H9 (cell line): ENCODE results near the gene HNRNPA3. TPM values are rescaled to one million over a fixed set of nuclear protein-coding genes. Genes with fewer than 3 reads are reported as not detected.

Source experiments
- DNase-seq: peaks from one replicate; pipeline ENCODE4 v3.0.0-alpha.2; 2017
- H2AFZ ChIP-seq: one replicate; pipeline ENCODE4 v1.6.1; 2013; ENCODE audit warnings: mild to moderate bottlenecking, low read length, control low read depth, moderate library complexity
- H2AK5ac ChIP-seq: 2 replicates; pipeline ENCODE4 v1.6.1; 2013; ENCODE audit warnings: low read length, control low read depth, mixed read lengths; ENCODE audit not compliant: insufficient read length
- H2BK120ac ChIP-seq: one replicate; pipeline ENCODE4 v1.6.1; 2013; ENCODE audit warnings: low read depth, mild to moderate bottlenecking, low read length, control low read depth, inconsistent platforms; ENCODE audit not compliant: poor library complexity, severe bottlenecking
- H2BK12ac ChIP-seq: 2 replicates; pipeline ENCODE4 v1.6.1; 2013; ENCODE audit warnings: low read length, control low read depth, mixed read lengths, low read depth; ENCODE audit not compliant: insufficient read length
- H2BK15ac ChIP-seq: 2 replicates; pipeline ENCODE4 v1.6.1; 2013; ENCODE audit warnings: low read depth, low read length, control low read depth
- H2BK20ac ChIP-seq: one replicate; pipeline ENCODE4 v1.6.1; 2013; ENCODE audit warnings: low read depth, mild to moderate bottlenecking, low read length, control low read depth, inconsistent platforms; ENCODE audit not compliant: poor library complexity, severe bottlenecking
- H2BK5ac ChIP-seq: 2 replicates; pipeline ENCODE4 v1.6.1; 2013; ENCODE audit warnings: low read length, control low read depth, mixed read lengths; ENCODE audit not compliant: insufficient read length
- H3K14ac ChIP-seq: 2 replicates; pipeline ENCODE4 v1.6.1; 2013; ENCODE audit warnings: low read length, control low read depth; ENCODE audit not compliant: insufficient read depth
- H3K18ac ChIP-seq: 2 replicates; pipeline ENCODE4 v1.6.1; 2013; ENCODE audit warnings: low read depth, mild to moderate bottlenecking, mixed read lengths, low read length, control low read depth; ENCODE audit not compliant: insufficient read length
- H3K23ac ChIP-seq: 2 replicates; pipeline ENCODE4 v1.6.1; 2013; ENCODE audit warnings: low read length, control low read depth, mixed read lengths, low read depth; ENCODE audit not compliant: insufficient read length
- H3K23me2 ChIP-seq: 2 replicates; pipeline ENCODE4 v1.6.1; 2013; ENCODE audit warnings: low read depth, mild to moderate bottlenecking, mixed read lengths, low read length, control low read depth; ENCODE audit not compliant: insufficient read length, poor library complexity, severe bottlenecking
- H3K27ac ChIP-seq: 2 replicates; pipeline ENCODE4 v1.5.1; 2013; ENCODE audit warnings: low read length, control low read depth, mixed read lengths, low read depth; ENCODE audit not compliant: insufficient read length
- H3K27me3 ChIP-seq: 2 replicates; pipeline ENCODE4 v1.6.1; 2013; ENCODE audit warnings: low read length, control low read depth, inconsistent platforms; ENCODE audit not compliant: insufficient read depth
- H3K4ac ChIP-seq: 2 replicates; pipeline ENCODE4 v1.6.1; 2013; ENCODE audit warnings: low read depth, mild to moderate bottlenecking, control low read depth, inconsistent platforms, low read length, moderate library complexity
- H3K4me1 ChIP-seq: 2 replicates; pipeline ENCODE4 v1.6.1; 2013; ENCODE audit warnings: low read length, control low read depth, inconsistent platforms; ENCODE audit not compliant: insufficient read depth
- H3K4me2 ChIP-seq: 2 replicates; pipeline ENCODE4 v1.6.1; 2013; ENCODE audit warnings: low read length, control low read depth, mixed read lengths; ENCODE audit not compliant: insufficient read length, insufficient read depth
- H3K56ac ChIP-seq: 2 replicates; pipeline ENCODE4 v1.6.1; 2013; ENCODE audit warnings: low read depth, mild to moderate bottlenecking, mixed read lengths, low read length, control low read depth; ENCODE audit not compliant: insufficient read length
- H3K79me1 ChIP-seq: 2 replicates; pipeline ENCODE4 v1.6.1; 2013; ENCODE audit warnings: low read depth, mild to moderate bottlenecking, moderate library complexity, low read length, control low read depth, inconsistent platforms; ENCODE audit not compliant: insufficient read depth, poor library complexity, severe bottlenecking
- H3K79me2 ChIP-seq: 2 replicates; pipeline ENCODE4 v1.6.1; 2013; ENCODE audit warnings: low read length, control low read depth, inconsistent platforms; ENCODE audit not compliant: insufficient read depth
- H3K9ac ChIP-seq: 2 replicates; pipeline ENCODE4 v1.6.1; 2013; ENCODE audit warnings: low read length, control low read depth, mixed read lengths; ENCODE audit not compliant: insufficient read length; ENCODE audit errors: extremely low read depth
- H3K9me3 ChIP-seq: one replicate; pipeline ENCODE4 v1.6.1; 2013; ENCODE audit warnings: low read depth, low read length, inconsistent platforms; ENCODE audit not compliant: control insufficient read depth
- H3T11ph ChIP-seq: one replicate; pipeline ENCODE4 v1.6.1; 2013; ENCODE audit warnings: mild to moderate bottlenecking, low read length, control low read depth, inconsistent platforms
- H4K20me1 ChIP-seq: one replicate; pipeline ENCODE4 v1.6.1; 2013; ENCODE audit not compliant: control insufficient read depth, insufficient read length, insufficient read depth
- H4K5ac ChIP-seq: 2 replicates; pipeline ENCODE4 v1.6.1; 2013; ENCODE audit warnings: low read depth, mild to moderate bottlenecking, mixed read lengths, low read length, control low read depth; ENCODE audit not compliant: insufficient read length
- H4K8ac ChIP-seq: replicated peaks from 2 replicates; pipeline ENCODE4 v1.6.1; 2013; ENCODE audit warnings: low read length, control low read depth, mixed read lengths, low read depth; ENCODE audit not compliant: insufficient read length
- H4K91ac ChIP-seq: 2 replicates; pipeline ENCODE4 v1.6.1; 2013; ENCODE audit warnings: low read depth, mild to moderate bottlenecking, moderate library complexity, mixed read lengths, low read length, control low read depth; ENCODE audit not compliant: insufficient read length
- H3K27ac Mint-ChIP-seq, 3 experiments: 2 replicates in 2 of 3; 3 replicates in 1 of 3; pipeline ENCODE4 v1.8.0; 2020 to 2021; ENCODE audit warnings: mixed read lengths in 3 of 3, mild to moderate bottlenecking in 1 of 3, moderate library complexity in 1 of 3
- H3K27me3 Mint-ChIP-seq: 2 replicates; pipeline ENCODE4 v1.8.0; 2021; ENCODE audit warnings: low read depth, mild to moderate bottlenecking, moderate library complexity, mixed read lengths
- H3K36me3 Mint-ChIP-seq, 3 experiments: 2 replicates in 2 of 3; 3 replicates in 1 of 3; pipeline ENCODE4 v1.8.0; 2020 to 2021; ENCODE audit warnings: low read depth in 3 of 3, mixed read lengths in 3 of 3; ENCODE audit not compliant: insufficient read depth in 1 of 3
- H3K4me1 Mint-ChIP-seq, 2 experiments: 2 replicates each; pipeline ENCODE4 v1.8.0; 2020; ENCODE audit warnings: mixed read lengths in 2 of 2
- H3K4me3 Mint-ChIP-seq, 2 experiments: 2 replicates in 1 of 2; 3 replicates in 1 of 2; pipeline ENCODE4 v1.8.0; 2020 to 2021; ENCODE audit warnings: mild to moderate bottlenecking in 2 of 2, mixed read lengths in 2 of 2, moderate library complexity in 1 of 2
- H3K9me3 Mint-ChIP-seq, 2 experiments: 2 replicates in 1 of 2; 3 replicates in 1 of 2; pipeline ENCODE4 v1.8.0; 2020; ENCODE audit warnings: mild to moderate bottlenecking in 2 of 2, mixed read lengths in 2 of 2, moderate library complexity in 1 of 2
- WGBS: extraction: QIAGEN DNeasy Blood & Tissue Kit; methylation state at CpG from one replicate; pipeline ENCODE4 v1.1.7; 2013; ENCODE audit warnings: missing lambda C conversion rate, low lambda C conversion rate, mixed read lengths; ENCODE audit not compliant: insufficient read length; ENCODE audit errors: extremely low coverage; 5-methylcytosine and 5-hydroxymethylcytosine counted together
- total RNA-seq: library from RNA; stranded (reverse); gene quantifications from 2 replicates; pipeline ENCODE4 v1.2.1, GENCODE V29; 2021
- TF ChIP-seq, protein P1 (sequence below): fragments of 200-600 bp; sonication (generic); conservative IDR thresholded peaks from 3 replicates; pipeline ENCODE4 v1.8.0; 2021; ENCODE audit warnings: antibody characterized with exemption, mild to moderate bottlenecking

HNRNPA3 gene
- total RNA-seq, 1 experiment from 2014 or later = 405 TPM

DNA sequence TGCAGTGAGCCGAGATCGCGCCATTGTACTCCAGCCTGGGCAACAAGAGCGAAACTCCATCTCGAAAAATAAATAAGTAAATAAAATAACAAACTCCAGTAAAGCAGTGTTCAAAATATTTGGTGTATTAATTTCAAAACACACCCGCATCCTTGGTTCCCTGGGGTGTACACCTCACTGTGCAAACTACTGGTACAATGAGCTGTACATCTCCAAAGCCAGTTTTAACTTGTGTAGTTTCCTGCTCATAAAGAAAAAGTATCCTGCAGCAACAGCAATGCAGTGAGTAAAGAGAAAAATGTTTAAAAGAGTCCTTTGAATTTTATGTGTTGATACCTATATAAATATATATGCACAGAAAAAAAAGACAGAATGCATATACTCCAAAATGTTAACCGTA is 56.3 kb downstream of the HNRNPA3 start:
- no peak overlapping the region for H4K91ac ChIP-seq
- H3K27ac ChIP-seq = no peak overlapping the region
- H2BK5ac ChIP-seq = no peak overlapping the region
- no peaks in the 10 kb centered on the region for H3K23me2 ChIP-seq
- no peaks in the 10 kb centered on the region for H3K9me3 Mint-ChIP-seq
- H3K79me2 ChIP-seq = no peaks in the 10 kb centered on the region
- no peak overlapping the region for H3K56ac ChIP-seq
- H3K79me1 ChIP-seq = no peaks in the 10 kb centered on the region
- H2AK5ac ChIP-seq = no peak overlapping the region
- no peak overlapping the region for H4K5ac ChIP-seq
- H3K27me3 Mint-ChIP-seq = no peaks in the 10 kb centered on the region
- H2BK20ac ChIP-seq = no peak overlapping the region
- H3K4me2 ChIP-seq = no peak overlapping the region
- H3K9me3 ChIP-seq = no peaks in the 10 kb centered on the region
- DNase-seq = no peak
- no peak overlapping the region for H3K14ac ChIP-seq
- H3K36me3 Mint-ChIP-seq = no peaks in the 10 kb centered on the region
- peaks cover 3% of the 10 kb centered on the region; the same call in 1 of the 2 replicates for H3K4me1 ChIP-seq
- no CpG with 5 or more reads among the region's 7 CpGs for WGBS
- H3T11ph ChIP-seq = no peak overlapping the region
- no peaks in the 10 kb centered on the region for H4K20me1 ChIP-seq
- H2BK15ac ChIP-seq = no peak overlapping the region
- H3K4me1 Mint-ChIP-seq = peaks cover 33 to 35% of the 10 kb centered on the region in 2 experiments
- no peak overlapping the region for H2AFZ ChIP-seq
- no peak overlapping the region for H3K18ac ChIP-seq
- H2BK12ac ChIP-seq = no peak overlapping the region
- H3K27ac Mint-ChIP-seq = no peak overlapping the region
- no peak overlapping the region for H3K9ac ChIP-seq
- no peak overlapping the region for H3K23ac ChIP-seq
- no peak overlapping the region for H2BK120ac ChIP-seq
- no peaks in the 10 kb centered on the region for H3K27me3 ChIP-seq
- TF ChIP-seq, protein P1, sequence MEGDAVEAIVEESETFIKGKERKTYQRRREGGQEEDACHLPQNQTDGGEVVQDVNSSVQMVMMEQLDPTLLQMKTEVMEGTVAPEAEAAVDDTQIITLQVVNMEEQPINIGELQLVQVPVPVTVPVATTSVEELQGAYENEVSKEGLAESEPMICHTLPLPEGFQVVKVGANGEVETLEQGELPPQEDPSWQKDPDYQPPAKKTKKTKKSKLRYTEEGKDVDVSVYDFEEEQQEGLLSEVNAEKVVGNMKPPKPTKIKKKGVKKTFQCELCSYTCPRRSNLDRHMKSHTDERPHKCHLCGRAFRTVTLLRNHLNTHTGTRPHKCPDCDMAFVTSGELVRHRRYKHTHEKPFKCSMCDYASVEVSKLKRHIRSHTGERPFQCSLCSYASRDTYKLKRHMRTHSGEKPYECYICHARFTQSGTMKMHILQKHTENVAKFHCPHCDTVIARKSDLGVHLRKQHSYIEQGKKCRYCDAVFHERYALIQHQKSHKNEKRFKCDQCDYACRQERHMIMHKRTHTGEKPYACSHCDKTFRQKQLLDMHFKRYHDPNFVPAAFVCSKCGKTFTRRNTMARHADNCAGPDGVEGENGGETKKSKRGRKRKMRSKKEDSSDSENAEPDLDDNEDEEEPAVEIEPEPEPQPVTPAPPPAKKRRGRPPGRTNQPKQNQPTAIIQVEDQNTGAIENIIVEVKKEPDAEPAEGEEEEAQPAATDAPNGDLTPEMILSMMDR = no peak
- no peak overlapping the region for H3K4ac ChIP-seq
- H4K8ac ChIP-seq = no peak overlapping the region
- H3K4me3 Mint-ChIP-seq = no peak overlapping the region
